Renal cortical epithelial cell (primary cell): ENCODE results near the gene PRRX2. TPM values are rescaled to one million over a fixed set of nuclear protein-coding genes. Genes with fewer than 3 reads are reported as not detected.

Experiments used
- DNase-seq: peaks from one replicate; pipeline ENCODE4 v3.0.0-alpha.2; 2011; ENCODE audit warnings: low read depth
- total RNA-seq: library from RNA; depleted of rRNA; stranded (reverse); fragments of >200 nt; gene quantifications from 2 replicates; pipeline ENCODE4 v1.2.3, GENCODE V29; 2014

The PRRX2 gene
- total RNA-seq, 1 donor from 2014 or later, result 0.45 TPM

DNA sequence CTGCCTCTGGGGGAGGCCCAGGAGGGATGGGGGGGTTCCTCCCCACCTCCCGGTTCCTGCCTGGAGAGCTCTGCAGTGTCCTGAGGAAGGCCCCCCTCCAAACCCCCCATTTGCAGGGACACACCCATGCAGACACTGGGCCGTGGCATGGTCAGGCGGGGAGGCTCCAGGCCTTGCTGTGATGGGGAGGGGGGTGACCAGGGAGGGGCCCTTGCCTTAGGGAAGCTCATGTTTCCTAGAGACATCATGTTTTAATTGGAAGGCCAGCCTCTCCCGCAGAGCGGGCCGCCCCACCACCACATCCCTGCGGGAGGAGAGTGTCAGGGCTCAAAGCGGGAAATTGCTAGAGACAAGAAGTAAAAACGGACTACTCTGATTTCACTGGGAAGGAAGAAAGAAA is 12.0 kb downstream of the PRRX2 start:
- no peak for DNase-seq

DNA sequence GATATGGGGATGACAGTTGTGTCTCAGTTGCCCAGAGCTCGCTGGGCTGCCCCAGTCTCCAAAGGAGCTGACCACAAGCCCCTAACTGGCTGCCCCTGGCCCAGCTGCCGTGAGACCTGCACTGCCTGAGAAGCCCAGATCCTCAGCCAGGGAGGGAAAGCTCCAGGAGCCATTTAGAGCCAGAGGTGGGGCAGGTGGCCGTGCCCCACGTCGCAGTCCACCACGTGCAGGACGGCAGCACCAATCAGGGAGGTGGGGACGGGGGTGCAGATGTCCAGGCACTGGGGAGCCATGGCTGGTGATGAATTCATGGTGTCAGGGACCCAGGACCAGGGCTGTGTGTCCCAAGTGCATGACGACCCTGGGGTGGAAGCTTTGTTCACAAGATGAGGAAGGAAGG is 13.4 kb downstream of the PRRX2 start:
- DNase-seq, result no peak

GRCh38 chr9:129679537-129679936 is 14.1 kb downstream of the PRRX2 start:
- no peak for DNase-seq

DNA sequence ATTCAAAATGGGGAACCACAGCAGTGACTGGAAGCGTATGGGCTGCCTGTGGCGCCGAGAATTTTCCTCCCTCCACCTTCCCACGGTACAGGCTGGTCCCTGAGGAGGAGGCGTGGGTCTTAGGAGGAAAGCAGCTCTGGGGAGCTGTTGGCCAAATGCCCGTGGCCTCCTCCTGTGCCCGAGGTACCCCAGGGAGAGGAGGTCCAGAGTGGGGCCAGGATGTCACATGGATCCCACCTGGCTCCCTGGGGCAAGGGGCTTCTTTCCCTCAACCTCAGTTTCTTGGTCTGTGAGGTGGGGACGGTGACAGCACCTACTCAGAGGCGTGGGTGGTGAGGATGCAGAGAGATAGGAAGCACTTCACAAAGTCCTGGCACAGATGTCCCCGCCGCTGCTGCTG is 16.5 kb downstream of the PRRX2 start:
- no peak for DNase-seq

- no peak for DNase-seq
These were observed 16.9 kb downstream of the PRRX2 start for GRCh38 chr9:129682381-129682780.

GRCh38 chr9:129685220-129685932 is 19.9 kb downstream of the PRRX2 start:
- DNase-seq, result peak; percentile 87

DNA sequence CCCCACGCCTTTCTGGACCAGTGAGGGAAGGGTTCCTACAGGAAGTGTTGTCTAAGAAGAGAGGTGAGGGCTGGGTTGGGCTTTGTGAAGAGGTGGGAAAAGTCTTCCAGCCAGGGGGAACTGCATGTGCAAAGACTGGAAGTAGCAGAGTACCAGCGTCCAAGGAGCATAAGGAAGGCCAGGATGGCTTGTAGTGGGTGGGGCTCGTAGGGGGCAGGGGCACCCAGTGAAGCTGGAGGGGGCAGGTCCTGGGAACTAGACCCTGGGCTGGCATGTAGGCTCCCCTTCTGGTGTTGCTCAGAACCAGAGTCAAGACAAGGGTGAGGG is 20.4 kb downstream of the PRRX2 start:
- DNase-seq, result no peak

DNA sequence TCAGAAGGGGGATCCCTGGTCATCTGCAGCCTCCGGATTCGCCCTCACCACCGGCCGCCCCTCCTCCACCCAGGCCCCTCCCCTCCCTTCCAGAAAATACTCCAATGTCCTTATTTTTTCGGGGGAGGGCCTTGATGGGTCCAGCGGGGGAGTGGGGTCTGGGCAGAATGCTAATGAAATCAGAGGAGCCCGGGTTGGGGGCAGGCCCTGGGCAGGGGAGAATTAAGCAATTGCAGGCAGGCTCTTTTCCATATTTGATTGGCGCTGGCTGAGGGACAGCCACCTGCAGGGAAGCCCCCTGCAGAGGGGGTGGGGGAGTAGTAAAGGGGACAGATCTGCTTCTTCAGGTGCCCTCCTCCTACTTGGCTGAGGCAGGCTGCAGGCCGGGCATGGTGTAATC is 21.3 kb downstream of the PRRX2 start:
- DNase-seq, result no peak

- no peak for DNase-seq
These were observed 21.9 kb downstream of the PRRX2 start for GRCh38 chr9:129687391-129687790.

DNA sequence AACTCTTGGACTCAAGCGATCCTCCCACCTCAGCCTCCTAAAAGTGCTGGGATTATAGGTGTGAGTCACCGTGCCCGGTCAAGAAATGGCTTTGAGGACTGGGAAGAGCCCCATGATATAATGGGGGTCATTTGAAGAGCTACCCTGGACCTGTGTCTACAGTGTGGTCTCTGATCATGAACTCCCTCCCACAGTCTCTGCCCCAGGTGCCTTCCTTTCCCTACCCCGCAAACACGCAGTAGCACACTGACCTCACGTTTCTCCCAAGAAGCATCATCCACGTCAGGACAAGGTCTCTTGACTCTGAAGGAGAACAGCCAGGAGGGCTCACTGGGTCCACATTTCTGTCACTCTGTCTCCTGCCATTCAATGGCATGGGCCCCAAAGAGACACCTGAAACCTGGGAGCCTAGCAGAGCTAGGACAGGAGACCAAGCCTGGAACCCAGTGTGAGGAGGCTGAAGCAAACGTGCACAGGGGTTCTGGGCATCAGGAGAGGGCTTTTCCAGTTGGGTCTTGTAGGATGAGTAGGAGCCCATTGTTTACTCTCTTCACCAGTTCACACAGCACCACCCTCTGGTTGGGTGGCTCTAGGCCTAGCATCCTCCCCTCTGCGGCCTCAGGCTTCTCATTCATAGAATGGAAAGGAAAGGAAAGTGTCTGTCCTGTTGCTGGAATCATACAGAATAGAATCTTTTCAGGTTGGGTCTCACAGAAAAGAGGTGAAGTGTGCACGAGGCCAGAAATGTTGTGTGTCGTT is 23.0 kb downstream of the PRRX2 start:
- DNase-seq, result no peak

GRCh38 chr9:129692534-129692933 is 27.1 kb downstream of the PRRX2 start:
- no peak for DNase-seq

GRCh38 chr9:129693741-129694140 is 28.3 kb downstream of the PRRX2 start:
- no peak for DNase-seq

GRCh38 chr9:129694243-129694646 is 28.8 kb downstream of the PRRX2 start:
- DNase-seq, result no peak

GRCh38 chr9:129695870-129696269 is 30.4 kb downstream of the PRRX2 start:
- DNase-seq, result no peak

- DNase-seq, result no peak
These were observed 31.7 kb downstream of the PRRX2 start for GRCh38 chr9:129696944-129697655.

GRCh38 chr9:129697656-129698253 is 32.3 kb downstream of the PRRX2 start:
- no peak for DNase-seq

- DNase-seq, result no peak
These were observed 32.9 kb downstream of the PRRX2 start for GRCh38 chr9:129698254-129698757.

- DNase-seq, result no peak
These were observed 35.6 kb downstream of the PRRX2 start for GRCh38 chr9:129701054-129701453.

GRCh38 chr9:129701549-129701948 is 36.1 kb downstream of the PRRX2 start:
- DNase-seq, result no peak

DNA sequence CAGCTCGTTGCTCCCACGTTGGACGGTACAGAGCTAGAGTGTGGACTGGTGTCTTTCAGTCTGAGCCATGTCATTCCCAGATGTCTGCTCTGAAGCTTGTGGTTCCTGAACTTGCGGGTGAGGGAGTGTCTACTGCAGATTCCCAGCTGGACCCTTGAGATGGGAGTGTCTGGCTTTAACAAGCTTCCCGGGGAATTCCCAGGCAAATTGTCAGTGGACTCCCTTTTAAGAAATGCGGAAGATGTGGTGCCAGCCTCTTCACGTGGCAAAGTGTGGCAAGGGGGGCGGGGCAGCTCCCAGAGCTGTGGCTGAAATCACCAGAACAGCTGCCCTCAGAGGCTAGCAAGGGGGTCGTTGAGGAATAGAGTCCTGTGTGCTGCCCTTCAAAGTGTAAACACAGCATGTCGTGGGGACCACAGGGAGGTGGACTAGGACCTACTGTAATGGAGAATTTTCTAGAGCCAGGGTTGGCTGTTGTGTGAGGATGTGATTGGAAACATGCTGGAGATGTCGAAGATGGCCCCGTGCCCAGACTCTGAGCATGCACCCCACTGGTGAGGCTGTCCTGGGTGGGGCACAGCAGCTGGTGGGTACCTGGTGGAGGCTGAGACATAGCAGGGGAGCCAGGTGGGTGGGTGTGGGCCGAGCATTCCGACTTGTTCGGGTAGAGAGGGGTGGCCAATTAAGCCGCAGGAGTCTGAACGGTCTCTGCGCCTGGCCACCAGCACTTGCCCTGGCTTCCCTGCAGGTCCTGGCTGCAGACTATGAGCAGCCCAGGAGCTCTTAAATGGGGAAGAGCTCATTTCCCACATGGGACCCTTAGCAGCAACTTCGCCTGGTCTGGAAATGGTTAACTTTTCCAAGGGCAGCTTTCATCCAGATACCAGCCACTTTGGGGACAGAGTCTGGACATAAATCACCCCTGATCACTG is 37.4 kb downstream of the PRRX2 start:
- peak; percentile 65 for DNase-seq

DNA sequence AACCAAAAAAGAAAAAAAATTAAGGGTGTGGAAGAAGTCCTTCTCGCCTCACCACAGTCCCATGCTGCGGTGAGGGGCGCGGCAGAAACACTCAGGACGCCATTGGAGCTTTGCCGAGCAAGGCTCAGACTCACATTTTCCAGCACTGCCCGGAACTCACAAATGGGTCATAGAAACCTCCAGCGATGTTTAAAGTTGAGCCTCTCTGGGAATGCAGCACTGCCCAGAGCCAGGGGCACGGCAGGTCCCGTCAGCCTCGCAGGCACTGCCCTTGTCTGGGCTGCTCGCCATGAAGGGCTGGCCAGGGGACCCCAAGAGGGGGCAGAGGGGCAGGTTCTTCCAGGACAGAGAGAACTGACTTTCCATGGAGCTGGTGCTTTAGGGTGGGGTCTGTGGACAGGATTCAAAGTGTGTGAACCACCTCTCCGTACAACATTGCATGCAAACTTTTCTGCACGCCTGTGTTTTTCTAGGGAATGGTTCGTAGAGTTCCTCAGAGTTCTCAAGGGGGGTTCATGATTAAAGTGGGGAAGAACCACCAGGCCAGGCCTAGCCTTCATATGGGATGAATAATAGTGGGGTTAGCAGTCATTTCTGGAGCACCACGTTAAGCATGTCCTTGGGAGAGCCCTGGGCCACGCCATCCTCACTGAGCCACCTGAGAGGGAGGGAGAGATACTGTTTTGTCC is 38.4 kb downstream of the PRRX2 start:
- DNase-seq, result no peak
